ENCODE measurements around the gene ATF7IP2. TPM values are rescaled to one million over a fixed set of nuclear protein-coding genes. Genes with fewer than 3 reads are reported as not detected.
"Not testable (repeated sequence)": the region's sequence is repeated elsewhere in the genome, so short reads cannot be mapped to it uniquely, and the experiment has no call there.

Gene ATF7IP2
- total RNA-seq, 1 experiment from 2014 or later: 5.9 TPM

DNA sequence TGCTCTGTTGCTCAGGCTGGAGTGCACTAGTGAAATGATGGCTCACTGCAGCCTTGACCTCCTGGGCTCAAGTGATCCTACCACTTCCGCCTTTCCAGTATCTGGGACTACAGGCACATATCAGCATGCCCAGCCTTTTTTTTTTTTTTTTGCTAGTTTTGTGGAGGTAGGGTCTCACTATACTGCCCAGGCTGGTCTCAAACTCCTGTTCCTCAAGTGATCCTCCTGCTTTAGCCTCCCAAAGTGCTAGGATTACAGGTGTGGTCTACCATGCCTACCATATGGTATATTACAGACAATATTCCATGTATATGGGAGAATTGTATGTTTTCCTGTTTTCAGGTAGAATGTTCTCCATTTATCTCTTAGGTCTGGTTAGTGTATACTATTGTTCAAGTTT, 12.3 kb upstream of the ATF7IP2 start:
- DNase-seq (ENCODE audit: low read depth): no peak

DNA sequence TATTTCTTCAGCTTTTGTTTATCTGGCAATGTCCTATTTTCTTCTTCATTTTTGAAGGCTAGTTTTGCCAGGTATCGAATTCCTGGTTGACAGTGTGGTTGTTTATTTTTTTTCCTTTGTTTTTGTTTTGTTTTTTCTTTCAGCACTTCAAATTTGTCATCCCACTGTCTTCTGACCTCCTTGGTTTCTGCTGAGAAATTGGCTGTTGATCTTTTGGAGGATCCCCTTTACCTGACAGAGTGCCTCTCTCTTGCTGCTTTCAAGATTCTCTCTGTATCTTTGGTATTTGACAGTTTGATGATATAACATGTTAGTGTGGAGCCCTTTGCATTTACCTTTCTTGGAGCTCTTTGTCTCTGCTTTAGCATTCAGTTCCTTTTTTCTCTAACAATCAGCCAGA, 9.6 kb upstream of the ATF7IP2 start:
- no peak for DNase-seq (ENCODE audit: low read depth)

DNA sequence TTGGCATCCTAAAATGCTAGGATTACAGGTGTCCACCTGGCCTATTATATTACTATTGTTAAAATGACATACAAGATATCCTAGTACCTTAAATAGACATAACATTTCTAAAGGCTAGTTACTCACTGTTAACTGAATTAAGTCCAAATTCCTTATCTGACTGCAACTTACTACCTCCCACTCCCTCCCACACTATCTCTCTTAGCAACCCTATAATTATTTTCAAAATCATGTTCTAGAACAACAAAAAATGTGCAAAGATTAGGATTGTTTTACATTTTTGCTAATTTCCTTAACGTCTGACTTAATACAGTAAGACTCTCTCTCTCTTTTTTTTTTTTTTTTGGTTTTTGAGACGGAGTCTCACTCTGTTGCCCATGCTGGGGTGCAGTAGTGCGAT, 2.2 kb upstream of the ATF7IP2 start:
- no peak for DNase-seq (ENCODE audit: low read depth)

DNA sequence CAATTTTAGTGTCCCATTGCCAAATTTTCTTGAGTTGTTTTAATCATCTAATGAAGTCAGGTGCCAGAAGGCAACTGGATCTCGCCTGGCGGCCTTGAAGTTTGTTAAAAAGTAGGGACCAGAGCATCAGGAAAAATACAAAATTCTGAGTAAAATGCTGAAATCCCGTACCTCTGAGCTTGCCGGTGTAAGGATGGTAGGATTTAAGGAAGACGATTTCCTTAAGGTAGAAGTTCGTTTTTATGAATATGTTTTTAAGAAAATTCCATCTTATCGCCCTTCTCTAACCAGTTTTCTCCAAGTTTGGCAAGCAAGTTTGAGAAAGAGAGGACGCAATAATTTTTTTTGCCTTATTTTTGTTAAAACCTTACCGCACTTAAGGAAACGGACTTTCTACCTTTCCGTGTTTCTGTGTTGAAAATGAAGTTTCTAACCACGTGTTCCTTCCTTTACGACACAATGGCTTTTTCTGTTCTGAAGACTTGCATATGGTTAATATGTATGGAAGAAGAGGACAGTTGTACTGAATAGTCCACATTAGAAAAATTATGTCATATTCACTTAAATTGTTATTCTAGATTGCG, 748 bp downstream of the ATF7IP2 start:
- DNase-seq (ENCODE audit: low read depth): peak; percentile 7

DNA sequence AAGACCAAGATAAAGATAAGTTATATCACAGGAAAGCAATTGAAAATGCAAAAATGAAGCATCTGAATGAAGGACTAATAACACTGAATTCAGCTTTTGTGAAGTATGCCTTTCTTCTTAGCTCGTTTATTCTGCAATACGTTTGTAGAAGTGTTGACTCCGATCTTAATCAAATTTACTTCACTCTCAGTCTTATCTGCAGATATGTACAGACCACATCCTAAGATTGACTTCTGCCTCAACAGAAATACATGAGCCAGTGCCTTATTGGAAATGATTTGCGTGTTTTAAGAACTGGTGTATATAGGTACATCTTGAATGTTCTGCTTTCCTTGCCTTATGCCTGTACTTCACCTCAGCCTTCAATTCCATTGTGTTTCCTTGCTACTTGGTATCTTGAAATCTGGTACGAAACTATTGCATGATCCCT, 1.3 kb downstream of the ATF7IP2 start:
- DNase-seq (ENCODE audit: low read depth): no peak

DNA sequence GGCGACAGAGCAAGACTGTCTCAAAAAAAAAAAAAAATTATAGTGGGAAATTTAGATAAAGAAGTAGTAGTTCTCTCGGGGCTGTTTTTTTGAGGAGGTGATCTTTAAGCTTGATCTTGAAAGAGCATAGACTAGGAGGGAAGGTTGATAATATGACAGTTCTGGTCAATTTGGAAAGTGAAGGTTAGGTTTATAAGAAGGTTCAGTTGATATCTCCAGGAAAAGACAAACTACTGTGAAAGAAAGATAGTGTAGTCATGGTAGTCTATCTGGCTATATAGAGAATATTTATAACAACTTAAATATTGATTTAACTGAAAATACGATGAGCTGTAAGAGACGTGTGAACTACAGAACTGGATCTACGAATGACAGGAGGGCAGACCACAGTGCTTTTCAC, 3.1 kb downstream of the ATF7IP2 start:
- no peak for DNase-seq (ENCODE audit: low read depth)

DNA sequence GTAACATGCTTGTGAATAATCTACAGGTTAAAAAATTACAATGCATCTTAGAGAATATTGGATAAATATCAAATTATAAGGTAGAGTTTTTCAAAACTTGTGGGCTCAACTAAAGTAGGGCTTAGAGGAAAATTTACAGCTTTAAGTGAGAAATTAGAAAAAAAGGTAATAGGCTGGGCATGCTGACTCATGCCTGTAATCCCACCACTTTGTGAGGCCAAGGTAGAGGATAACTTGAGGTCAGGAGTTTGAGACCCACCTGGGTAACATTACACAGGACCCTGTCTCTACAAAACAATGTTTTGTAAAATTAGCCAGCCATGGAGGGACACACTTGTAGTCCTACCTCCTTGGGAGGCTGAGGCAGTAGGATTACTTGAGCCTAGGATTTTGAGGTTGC, 4.5 kb downstream of the ATF7IP2 start:
- DNase-seq (ENCODE audit: low read depth): no peak

DNA sequence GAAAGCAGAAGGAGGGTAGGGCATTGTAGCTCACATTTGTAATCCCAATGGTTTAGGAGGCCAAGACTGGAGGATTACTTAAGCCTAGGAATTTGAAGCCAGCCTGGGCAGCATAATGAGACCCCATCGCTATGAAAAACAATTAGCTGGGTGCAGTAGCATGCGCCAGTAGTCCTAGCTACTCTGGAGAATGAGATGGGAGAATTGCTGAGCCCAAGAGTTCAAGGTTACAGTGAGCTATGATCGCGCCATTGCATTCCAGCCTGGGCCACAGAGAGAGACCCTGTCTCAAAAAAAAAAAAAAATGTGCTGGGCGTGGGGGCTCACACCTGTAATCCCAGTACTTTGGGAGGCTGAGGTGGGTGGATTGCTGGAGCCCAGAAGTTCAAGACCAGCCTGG, 5.0 kb downstream of the ATF7IP2 start:
- no peak for DNase-seq (ENCODE audit: low read depth)

DNA sequence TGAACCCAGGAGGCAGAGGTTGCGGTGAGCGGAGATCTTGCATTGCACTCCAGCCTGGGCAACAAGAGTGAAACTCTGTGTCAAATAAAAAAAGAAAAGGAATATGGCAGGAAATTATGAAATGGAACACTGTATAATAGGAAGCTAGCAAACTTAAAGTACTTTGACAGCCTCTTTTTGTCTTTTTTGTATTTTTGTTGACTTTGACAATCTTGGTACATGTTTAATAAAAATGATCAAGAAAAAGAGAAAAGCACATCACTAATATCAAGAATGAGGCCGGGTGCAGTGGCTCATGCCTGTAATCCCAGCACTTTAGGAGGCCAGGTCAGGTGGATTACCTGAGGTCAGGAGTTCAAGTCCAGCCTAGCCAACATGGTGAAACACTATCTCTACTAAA, 5.5 kb downstream of the ATF7IP2 start:
- no peak for DNase-seq (ENCODE audit: low read depth)

DNA sequence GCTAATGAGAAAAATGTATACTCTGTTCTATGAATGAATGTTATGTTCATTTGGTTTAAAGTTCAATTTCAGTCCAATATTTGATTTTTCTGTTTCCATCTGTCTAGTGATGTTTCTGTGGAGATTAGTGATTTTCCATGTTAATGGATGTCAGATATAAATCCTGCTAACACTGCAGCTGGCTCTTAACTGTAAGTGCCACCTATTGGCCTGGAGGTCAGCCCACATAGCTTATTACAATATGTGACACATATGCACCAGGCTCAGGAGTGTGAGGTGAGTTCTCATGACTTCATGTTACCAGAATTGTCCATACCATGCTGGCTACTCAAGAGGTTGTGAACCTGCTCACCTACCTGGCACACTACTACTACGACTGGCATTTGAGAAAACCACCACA, 17.1 kb downstream of the ATF7IP2 start:
- no peak for DNase-seq (ENCODE audit: low read depth)

DNA sequence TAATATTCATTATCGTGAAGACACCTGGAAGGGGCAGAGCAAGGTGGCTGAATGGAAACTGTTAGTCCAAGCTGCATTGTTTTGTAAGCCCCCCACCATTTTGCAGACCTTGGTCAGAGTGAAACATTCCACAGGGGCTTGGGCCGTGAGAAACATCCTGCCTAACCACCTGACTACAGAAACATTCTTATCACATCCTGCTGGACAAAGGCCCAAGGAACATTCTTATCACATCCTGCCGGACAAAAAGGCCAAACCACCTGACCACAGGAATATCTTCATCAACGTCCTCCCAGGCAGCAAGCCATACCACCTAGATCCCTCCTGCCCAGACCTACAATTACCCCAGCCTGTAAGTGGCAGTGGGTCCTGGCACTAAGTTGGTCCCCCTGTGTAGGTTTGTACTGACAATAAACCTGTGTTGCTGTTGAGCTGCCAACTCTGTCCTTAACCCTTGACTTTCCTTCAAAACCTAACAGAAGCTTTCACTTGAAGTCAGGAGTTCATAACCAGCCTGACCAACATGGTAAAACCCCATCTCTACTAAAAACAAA, 19.6 kb downstream of the ATF7IP2 start:
- DNase-seq (ENCODE audit: low read depth): no peak

DNA sequence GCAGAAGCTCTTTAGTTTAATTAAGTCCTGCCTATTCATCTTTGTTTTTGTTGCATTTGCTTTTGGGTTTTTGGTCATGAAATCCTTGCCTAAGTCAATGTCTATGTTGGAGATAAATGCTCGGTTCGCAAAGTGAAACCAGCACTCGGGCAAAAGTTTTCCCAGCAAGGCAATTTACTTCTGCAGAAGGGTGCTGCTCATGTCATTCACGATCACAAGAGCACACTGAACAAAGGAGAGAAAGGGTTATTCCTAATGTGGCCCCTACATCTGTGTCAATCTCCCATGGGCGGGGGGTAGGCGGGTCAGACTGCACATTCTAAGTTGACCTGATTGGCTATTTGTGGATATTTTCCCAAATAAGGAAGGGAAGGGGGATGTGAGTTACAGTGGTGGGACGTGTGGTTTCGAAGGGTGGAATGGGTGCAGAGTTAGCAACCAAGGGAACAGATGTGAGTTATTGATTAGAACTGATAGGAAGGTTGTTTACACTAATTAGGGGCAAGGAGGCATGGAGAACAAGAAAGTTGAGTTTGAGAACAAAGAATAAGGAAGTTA, 23.0 kb downstream of the ATF7IP2 start:
- DNase-seq (ENCODE audit: low read depth): peak; percentile 7

DNA sequence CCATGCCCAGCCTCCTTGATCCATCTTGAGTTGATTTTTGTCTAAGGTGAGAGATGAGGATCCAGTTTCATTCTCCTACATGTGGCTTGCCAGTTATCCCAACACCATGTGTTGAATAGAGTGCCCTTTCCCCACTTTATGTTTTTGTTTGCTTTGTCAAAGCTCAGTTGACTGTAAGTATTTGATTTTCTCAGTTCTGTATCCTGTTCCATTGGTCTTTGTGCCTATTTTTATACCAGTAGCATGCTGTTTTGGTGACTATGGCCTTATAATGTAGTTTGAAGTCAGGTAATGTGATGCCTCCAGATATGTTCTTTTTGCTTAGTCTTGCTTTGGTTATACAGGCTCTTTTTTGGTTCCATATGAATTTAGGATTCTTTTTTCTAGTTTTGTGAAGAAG, 23.9 kb downstream of the ATF7IP2 start:
- DNase-seq (ENCODE audit: low read depth): not testable (repeated sequence)

DNA sequence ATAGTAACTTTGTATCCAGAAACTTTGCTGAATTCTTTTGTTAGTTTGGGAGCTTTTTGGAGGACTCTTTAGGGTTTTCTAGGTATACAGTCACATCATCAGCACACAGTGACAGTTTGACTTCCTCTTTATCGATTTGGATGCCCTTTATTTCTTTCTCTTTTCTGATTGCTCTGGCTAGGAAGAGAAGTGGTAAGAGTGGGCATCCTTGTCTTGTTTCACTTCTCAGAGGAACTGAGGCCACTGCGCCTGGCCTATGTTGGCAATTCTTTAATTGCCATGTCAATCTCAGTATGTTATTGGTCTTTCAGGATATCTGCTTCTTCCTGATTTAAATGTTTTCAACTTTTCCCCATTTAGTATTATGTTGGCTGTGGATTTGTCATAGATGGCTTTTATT, 24.6 kb downstream of the ATF7IP2 start:
- no peak for DNase-seq (ENCODE audit: low read depth)

DNA sequence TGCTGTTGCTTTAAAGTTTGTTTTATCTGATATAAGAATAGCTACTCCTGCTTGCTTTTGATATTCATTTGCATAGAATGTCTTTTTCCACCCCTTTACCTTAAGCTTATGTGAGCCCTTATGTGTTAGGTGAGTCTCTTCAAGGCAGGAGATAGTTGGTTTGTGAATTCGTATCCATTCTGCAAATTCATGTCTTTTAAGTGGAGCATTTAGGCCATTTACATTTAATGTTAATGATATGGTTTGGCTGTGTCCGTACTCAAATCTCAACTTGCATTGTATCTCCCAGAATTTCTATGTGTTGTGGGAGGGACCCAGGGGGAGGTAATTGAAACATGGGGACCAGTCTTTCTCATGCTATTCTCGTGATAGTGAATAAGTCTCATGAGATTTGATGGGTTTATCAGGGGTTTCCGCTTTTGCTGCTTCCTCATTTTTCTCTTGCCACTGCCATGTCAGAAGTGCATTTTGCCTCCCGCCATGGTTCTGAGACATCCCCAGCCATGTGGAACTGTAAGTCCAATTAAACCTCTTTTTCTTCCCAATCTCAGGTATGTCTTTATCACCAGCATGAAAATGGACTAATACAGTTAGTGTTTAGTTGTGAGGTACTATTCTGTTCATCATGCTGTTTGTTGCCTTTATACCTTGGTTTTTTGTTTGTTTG, 27.2 kb downstream of the ATF7IP2 start:
- DNase-seq (ENCODE audit: low read depth): no peak

DNA sequence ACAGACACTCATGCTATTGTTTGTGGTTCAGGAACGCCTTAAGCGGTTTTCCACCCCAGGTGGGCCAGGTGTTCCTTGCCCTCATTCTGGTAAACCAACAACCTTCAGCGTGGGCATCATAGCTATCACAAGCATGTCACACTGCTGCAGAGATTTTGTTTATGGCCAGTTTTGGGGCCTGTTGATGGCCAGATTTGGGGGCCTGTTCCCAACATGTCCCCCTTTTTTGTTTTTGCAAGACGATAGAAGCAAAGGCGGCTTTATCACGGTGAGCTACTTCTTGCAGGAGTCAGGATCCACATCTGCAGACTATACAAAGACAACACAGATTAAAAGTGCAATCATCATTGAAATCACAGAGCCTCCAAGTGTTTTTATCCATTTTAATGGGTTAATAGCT, 32.3 kb downstream of the ATF7IP2 start:
- not testable (repeated sequence) for DNase-seq (ENCODE audit: low read depth)

DNA sequence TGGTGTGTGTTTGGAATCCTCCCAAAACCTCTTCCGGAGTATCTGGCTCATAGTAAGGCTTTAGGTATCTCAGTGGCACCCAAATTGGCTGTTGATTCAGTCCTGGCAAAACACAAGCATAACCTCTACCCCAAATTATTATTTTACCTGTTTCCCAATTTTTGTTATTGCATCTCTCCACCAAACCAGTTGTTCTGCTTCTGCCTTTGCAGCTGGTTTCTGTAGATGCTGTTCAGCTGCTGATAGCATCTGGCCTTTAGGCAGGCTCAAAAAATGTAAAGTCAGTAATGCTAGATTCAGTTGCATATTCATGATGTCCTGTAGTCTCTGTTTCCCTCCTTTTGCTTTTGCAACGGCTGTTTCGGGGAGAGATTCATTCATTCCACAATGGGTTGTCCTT, 33.8 kb downstream of the ATF7IP2 start:
- DNase-seq (ENCODE audit: low read depth): no peak

DNA sequence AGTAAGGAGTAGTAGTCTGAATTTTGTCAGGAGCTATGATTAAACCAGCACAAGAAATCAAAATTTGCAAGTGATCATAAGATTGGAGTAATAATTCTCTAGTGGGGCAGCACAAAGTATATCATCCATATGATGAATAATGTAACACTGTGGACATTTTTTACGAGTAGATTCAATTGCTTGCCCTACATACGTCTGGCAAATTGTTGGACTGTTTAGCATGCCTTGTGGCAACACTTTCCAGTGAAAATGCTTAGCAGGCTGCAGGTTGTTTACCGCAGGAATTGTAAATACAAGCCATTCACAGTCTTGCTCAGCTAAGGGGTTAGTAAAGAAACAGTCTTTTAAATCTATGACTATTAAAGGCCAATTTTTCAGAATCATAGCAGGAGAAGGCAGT, 35.7 kb downstream of the ATF7IP2 start:
- DNase-seq (ENCODE audit: low read depth): no peak

DNA sequence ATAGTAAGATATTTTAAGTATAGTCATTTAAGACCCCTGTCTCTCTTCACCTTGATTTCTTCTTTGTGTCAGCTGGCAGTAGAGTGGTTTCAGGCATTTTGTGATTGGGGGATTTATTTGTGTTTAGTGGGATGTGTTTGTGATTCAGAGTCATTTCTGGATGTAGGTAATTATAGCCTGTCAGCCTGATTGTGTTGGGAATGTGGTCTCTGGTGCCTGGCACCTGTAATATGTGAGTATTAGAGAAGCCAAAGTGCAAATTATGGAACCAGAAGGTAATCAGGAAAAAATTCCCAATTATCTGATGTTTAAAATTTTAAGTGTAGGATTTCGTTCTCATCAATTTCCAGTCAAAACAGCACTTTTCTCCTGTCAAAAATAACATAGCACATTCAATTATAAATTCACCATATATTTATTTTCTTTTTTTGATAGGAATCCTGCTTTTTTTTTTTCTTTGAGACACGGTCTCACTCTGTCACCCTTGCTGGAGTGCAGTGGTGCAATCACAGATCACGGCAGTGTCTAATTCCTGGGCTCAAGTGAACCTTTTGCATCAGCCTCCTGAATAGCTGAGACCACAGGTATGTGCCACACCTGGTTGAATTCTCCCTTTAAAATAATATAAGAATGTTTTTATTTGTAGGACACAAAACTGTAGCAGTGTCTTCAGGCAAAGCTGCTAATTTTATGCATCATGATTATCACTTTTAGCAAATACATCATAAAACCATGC, 42.7 kb downstream of the ATF7IP2 start:
- DNase-seq (ENCODE audit: low read depth): no peak

DNA sequence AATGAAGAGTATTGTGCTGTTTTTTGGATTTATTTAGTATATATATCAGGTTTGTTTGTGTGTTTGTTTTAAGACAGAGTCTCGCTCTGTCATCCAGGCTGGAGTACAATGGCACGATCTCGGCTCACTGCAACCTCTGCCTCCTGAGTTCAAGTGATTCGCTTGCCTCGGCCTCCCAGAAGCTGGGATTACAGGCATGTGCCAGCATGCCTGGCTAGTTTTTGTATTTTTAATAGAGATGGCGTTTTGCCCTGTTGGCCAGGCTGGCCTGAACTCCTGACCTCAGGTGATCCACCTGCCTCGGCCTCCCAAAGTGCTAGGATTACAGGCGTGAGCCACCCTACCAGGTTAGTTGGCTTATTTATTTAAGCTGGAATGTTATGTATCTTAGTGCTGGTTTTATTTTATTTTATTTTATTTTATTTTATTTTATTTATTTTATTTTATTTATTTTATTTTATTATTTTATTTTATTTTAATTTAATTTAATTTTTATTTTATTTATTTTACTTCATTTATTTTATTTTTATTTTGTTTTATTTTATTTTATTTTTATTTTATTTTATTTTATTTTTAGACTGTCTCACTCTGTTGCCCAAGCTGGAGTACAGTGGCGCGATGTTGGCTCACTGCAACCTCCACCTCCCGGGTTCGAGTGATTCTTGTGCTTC, 43.6 kb downstream of the ATF7IP2 start:
- not testable (repeated sequence) for DNase-seq (ENCODE audit: low read depth)

DNA sequence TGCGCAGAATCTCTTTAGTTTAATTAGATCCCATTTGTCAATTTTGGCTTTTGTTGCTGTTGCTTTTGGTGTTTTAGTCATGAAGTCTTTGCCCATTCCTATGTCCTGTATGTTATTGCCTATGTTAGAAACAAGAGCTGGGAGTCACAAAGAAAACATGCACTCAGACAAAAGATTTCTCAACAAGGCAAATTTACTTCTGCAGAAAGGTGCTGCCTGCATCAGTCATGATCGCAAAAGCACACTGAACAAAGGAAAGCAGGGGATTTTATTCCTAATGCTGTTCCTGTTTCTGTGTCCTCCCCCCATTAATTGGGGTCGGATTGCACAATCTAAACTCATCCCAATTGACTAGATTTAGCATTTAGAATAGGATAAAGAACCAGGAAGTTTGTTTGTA, 55.9 kb downstream of the ATF7IP2 start:
- no peak for DNase-seq (ENCODE audit: low read depth)

DNA sequence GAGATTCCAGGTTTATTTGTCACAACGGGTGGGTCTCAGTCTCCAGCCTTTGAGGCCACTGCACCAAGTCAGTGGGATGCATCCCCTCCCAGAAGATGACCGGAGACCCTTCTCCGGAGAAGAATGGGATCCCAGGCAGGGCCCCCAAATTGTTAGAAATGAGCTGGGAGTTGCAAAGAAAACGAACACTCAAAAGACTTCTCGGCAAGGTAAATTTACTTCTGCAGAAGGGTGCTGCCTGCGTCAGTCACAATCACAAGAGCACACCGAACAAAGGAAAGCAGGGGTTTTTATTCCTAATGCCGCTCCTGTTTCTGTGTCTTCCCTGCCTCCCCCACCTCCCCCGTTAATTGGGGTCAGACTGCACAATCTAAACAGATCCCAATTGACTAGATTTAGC, 61.4 kb downstream of the ATF7IP2 start:
- no peak for DNase-seq (ENCODE audit: low read depth)
